K562 (cell line): Measurements from ENCODE around the gene HGS. TPM values are rescaled to one million over a fixed set of nuclear protein-coding genes. Genes with fewer than 3 reads are reported as not detected.

Source experiments
- BHLHE40 ChIP-seq: IDR thresholded peaks from 2 replicates; pipeline ENCODE4 v1.6.1; 2011; ENCODE audit warnings: low read length, improper control_type of control experiment
- BRF1 ChIP-seq: IDR thresholded peaks from 3 replicates; pipeline ENCODE4 v1.6.1; 2011; ENCODE audit warnings: borderline replicate concordance, mild to moderate bottlenecking; ENCODE audit not compliant: insufficient read length; ENCODE audit errors: extremely low read depth
- DNMT1 ChIP-seq: fragments of 450-650 bp; IDR thresholded peaks from 2 replicates; pipeline ENCODE4 v1.6.1; 2016; ENCODE audit warnings: antibody characterized with exemption, mild to moderate bottlenecking
- IRF1 ChIP-seq: sonication (generic); formaldehyde crosslinking; IDR thresholded peaks from 2 replicates; pipeline ENCODE4 v1.8.0; 2022; ENCODE audit warnings: missing genetic modification reagents, mild to moderate bottlenecking, borderline replicate concordance
- UBTF ChIP-seq, 2 experiments: IDR thresholded peaks; 2 replicates each; pipeline ENCODE4 v1.6.1; 2012; ENCODE audit warnings: improper control_type of control experiment in 2 of 2, low read depth in 2 of 2, low read length in 2 of 2, borderline replicate concordance in 1 of 2
- XRCC4 ChIP-seq: IDR thresholded peaks from one replicate; pipeline ENCODE4 v1.6.1; 2011; ENCODE audit not compliant: insufficient read depth, insufficient read length; ENCODE audit errors: extremely low read depth
- ZNF778 ChIP-seq: fragments of 450-650 bp; formaldehyde crosslinking; IDR thresholded peaks from 2 replicates; pipeline ENCODE4 v1.4.0; 2020; ENCODE audit warnings: mild to moderate bottlenecking, moderate library complexity
- polyA plus RNA-seq, 8 experiments: library from polyadenylated mRNA; depleted of rRNA in 4 of 8; stranded (reverse) in 5 of 8; unstranded in 3 of 8; fragments of >200 nt; fragmentation: Nextera tagmentation in 2 of 8; fragmentation: Illumina TruSeq in 1 of 8; extraction: Ambion mirVana in 2 of 8; extraction: Trizol in 1 of 8; gene quantifications; 2 replicates each; pipeline versions ENCODE4 v1.2.1 to v1.2.3, GENCODE V29; 2011 to 2014; ENCODE audit warnings: inconsistent platforms in 1 of 8, missing spikeins in 1 of 8
- total RNA-seq, 7 experiments: library from RNA; depleted of rRNA in 6 of 7; stranded (reverse); fragments of >200 nt in 6 of 7; fragmentation: Illumina TruSeq in 2 of 7; extraction: Trizol in 2 of 7; gene quantifications; 2 replicates each; pipeline versions ENCODE4 v1.2.1 to v1.2.3, GENCODE V29; 2011 to 2021; ENCODE audit warnings: low replicate concordance in 1 of 7
- TF ChIP-seq, protein P1 (sequence below), 2 experiments: fragments of 450-650 bp; IDR thresholded peaks; 2 replicates each; pipeline ENCODE4 v1.6.1; 2016
- TF ChIP-seq, protein P2 (sequence below), 2 experiments: fragments of 450-650 bp; IDR thresholded peaks; 2 replicates each; pipeline ENCODE4 v1.6.1; 2016; ENCODE audit warnings: mild to moderate bottlenecking in 2 of 2, borderline replicate concordance in 1 of 2, low read depth in 1 of 2, moderate library complexity in 1 of 2
- TF ChIP-seq, protein P3 (sequence below): sonication (generic); formaldehyde crosslinking; IDR thresholded peaks from 2 replicates; pipeline ENCODE4 v1.8.0; 2022; ENCODE audit warnings: mild to moderate bottlenecking, missing genetic modification reagents

HGS gene
- total and polyA plus RNA-seq, 9 of the 15 experiments (the other 6 are each of a cell fraction or from before 2014, with no cell fraction given): 3.9 to 176 (median 77.1) TPM

- TF ChIP-seq UBTF (IDR thresholded peaks at IDR 0.05; ENCODE audit: borderline replicate concordance in 1 of 2, low read depth in 2 of 2, low read length in 2 of 2) (no peak), ZNF778 (CRISPR knock-in tag) (no peak), DNMT1 (no peak), BRF1 (no peak), XRCC4 (no peak), IRF1 (CRISPR knock-in tag) (no peak), BHLHE40 (peak; percentile 85)
- TF ChIP-seq, protein P1, sequence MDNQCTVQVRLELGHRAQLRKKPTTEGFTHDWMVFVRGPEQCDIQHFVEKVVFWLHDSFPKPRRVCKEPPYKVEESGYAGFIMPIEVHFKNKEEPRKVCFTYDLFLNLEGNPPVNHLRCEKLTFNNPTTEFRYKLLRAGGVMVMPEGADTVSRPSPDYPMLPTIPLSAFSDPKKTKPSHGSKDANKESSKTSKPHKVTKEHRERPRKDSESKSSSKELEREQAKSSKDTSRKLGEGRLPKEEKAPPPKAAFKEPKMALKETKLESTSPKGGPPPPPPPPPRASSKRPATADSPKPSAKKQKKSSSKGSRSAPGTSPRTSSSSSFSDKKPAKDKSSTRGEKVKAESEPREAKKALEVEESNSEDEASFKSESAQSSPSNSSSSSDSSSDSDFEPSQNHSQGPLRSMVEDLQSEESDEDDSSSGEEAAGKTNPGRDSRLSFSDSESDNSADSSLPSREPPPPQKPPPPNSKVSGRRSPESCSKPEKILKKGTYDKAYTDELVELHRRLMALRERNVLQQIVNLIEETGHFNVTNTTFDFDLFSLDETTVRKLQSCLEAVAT (IDR thresholded peaks at IDR 0.05): no peak
- TF ChIP-seq, protein P2, sequence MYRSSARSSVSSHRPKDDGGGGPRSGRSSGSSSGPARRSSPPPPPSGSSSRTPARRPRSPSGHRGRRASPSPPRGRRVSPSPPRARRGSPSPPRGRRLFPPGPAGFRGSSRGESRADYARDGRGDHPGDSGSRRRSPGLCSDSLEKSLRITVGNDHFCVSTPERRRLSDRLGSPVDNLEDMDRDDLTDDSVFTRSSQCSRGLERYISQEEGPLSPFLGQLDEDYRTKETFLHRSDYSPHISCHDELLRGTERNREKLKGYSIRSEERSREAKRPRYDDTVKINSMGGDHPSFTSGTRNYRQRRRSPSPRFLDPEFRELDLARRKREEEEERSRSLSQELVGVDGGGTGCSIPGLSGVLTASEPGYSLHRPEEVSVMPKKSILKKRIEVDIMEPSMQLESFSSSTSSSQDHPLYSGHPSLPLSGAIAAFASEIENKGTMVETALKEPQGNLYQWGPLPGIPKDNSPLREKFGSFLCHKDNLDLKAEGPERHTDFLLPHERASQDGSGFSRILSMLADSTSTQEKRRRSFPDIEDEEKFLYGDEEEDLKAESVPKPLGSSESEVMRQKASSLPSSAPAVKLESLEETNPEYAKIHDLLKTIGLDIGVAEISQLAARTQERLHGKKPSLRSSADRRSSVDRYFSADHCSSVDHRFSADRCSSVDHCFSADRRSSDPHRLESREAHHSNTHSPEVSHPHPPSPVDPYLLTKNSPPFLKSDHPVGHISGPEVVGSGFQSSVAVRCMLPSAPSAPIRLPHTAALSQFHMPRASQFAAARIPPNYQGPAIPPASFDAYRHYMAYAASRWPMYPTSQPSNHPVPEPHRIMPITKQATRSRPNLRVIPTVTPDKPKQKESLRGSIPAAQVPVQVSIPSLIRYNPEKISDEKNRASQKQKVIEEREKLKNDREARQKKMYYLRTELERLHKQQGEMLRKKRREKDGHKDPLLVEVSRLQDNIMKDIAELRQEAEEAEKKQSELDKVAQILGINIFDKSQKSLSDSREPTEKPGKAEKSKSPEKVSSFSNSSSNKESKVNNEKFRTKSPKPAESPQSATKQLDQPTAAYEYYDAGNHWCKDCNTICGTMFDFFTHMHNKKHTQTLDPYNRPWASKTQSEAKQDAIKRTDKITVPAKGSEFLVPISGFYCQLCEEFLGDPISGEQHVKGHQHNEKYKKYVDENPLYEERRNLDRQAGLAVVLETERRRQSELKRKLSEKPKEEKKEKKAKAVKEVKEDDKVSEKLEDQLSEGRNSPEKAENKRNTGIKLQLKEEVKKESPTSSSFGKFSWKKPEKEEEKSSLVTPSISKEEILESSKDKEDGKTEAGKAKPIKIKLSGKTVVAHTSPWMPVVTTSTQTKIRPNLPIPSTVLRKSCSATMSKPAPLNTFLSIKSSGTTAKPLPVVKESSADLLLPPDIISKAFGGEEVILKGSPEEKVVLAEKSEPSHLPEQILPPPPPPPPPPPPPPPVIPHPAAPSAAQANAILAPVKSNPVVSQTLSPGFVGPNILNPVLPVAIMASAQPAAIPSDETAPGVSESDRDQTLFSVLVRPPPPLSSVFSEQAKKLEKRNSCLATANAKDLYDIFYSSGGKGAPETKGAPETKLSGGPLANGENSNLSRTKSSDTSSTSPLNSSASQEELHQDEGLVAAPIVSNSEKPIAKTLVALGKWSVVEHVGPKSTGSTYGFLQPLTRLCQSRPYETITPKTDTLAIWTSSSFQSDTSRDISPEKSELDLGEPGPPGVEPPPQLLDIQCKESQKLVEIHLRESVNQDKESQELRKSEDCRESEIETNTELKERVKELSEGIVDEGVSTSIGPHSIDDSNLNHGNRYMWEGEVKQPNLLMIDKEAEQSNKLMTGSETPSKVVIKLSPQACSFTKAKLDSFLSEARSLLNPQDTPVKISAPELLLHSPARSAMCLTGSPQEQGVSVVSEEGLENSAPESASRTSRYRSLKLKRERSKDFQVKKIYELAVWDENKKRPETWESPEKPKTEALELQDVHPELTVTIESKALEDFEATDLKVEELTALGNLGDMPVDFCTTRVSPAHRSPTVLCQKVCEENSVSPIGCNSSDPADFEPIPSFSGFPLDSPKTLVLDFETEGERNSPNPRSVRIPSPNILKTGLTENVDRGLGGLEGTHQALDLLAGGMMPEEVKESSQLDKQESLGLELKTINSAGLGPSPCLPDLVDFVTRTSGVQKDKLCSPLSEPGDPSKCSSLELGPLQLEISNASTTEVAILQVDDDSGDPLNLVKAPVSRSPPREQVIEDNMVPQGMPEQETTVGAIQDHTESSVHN (IDR thresholded peaks at IDR 0.05; ENCODE audit: borderline replicate concordance in 1 of 2, low read depth in 1 of 2): no peak
- TF ChIP-seq, protein P3, sequence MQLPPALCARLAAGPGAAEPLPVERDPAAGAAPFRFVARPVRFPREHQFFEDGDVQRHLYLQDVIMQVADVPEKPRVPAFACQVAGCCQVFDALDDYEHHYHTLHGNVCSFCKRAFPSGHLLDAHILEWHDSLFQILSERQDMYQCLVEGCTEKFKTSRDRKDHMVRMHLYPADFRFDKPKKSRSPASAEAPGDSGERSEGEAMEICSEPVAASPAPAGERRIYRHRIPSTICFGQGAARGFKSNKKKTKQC (CRISPR knock-in tag): 0 out of 2 replicates have a peak, but pooled peaks have one; percentile 23
These were observed 666 bp downstream of the HGS start (continued) for GRCh38 chr17:81684442-81684911.
